Keratinocyte (primary cell): ENCODE data around the gene DPEP2. TPM values are rescaled to one million over a fixed set of nuclear protein-coding genes. Genes with fewer than 3 reads are reported as not detected.

Experiments used
- DNase-seq: peaks from one replicate; pipeline ENCODE4 v3.0.0-alpha.2; 2011; ENCODE audit warnings: low read depth, missing footprints, low spot score
- FAIRE-seq: peaks from 2 replicates; lab custom pipeline; 2011; peaks lifted over from hg19 to GRCh38; lab: Jason Lieb, UNC
- H2AFZ ChIP-seq: 2 replicates; pipeline ENCODE4 v1.6.0; 2012; ENCODE audit warnings: low read length, control low read depth, inconsistent platforms; ENCODE audit not compliant: control insufficient read depth
- H3K27ac ChIP-seq: 2 replicates; pipeline ENCODE4 v1.5.1; 2011; ENCODE audit warnings: low read length; ENCODE audit not compliant: control insufficient read depth, insufficient read depth
- H3K27me3 ChIP-seq: 3 replicates; pipeline ENCODE4 v1.6.0; 2011; ENCODE audit warnings: low read length; ENCODE audit not compliant: control insufficient read depth, insufficient read depth; ENCODE audit errors: extremely low read depth
- H3K36me3 ChIP-seq, 2 experiments: 2 replicates in 1 of 2; 3 replicates in 1 of 2; pipeline ENCODE4 v1.5.1; 2011; ENCODE audit warnings: low read length in 2 of 2, mild to moderate bottlenecking in 1 of 2; ENCODE audit not compliant: control insufficient read depth in 2 of 2, insufficient read depth in 2 of 2; ENCODE audit errors: extremely low read depth in 1 of 2
- H3K4me1 ChIP-seq: 3 replicates; pipeline ENCODE4 v1.5.1; 2011; ENCODE audit warnings: low read length; ENCODE audit not compliant: control insufficient read depth, insufficient read depth; ENCODE audit errors: extremely low read depth
- H3K4me2 ChIP-seq: 3 replicates; pipeline ENCODE4 v1.6.0; 2011; ENCODE audit warnings: low read depth, low read length; ENCODE audit not compliant: control insufficient read depth, insufficient read depth; ENCODE audit errors: extremely low read depth
- H3K4me3 ChIP-seq, 3 experiments: fragments of 200-600 bp in 1 of 3; sonication (generic) in 1 of 3; 2 replicates in 2 of 3; 3 replicates in 1 of 3; pipeline ENCODE4 v1.5.1; 2011 to 2016; ENCODE audit warnings: low read length in 3 of 3, mild to moderate bottlenecking in 3 of 3, control low read depth in 2 of 3, inconsistent platforms in 1 of 3, low read depth in 1 of 3, mixed read lengths in 1 of 3, mixed run types in 1 of 3, moderate library complexity in 1 of 3; ENCODE audit not compliant: control insufficient read depth in 2 of 3, insufficient read depth in 2 of 3; ENCODE audit errors: extremely low read depth in 1 of 3
- H3K79me2 ChIP-seq: 2 replicates; pipeline ENCODE4 v1.6.0; 2012; ENCODE audit warnings: low read length; ENCODE audit not compliant: control insufficient read depth, insufficient read depth
- H3K9ac ChIP-seq: 3 replicates; pipeline ENCODE4 v1.6.0; 2011; ENCODE audit warnings: low read length; ENCODE audit not compliant: control insufficient read depth, insufficient read depth; ENCODE audit errors: extremely low read depth
- H3K9me1 ChIP-seq: 3 replicates; pipeline ENCODE4 v1.6.0; 2011; ENCODE audit warnings: low read length; ENCODE audit not compliant: control insufficient read depth, insufficient read depth; ENCODE audit errors: extremely low read depth
- H3K9me3 ChIP-seq: 2 replicates; pipeline ENCODE4 v1.5.1; 2012; ENCODE audit warnings: low read depth, low read length; ENCODE audit not compliant: control insufficient read depth
- H4K20me1 ChIP-seq: 3 replicates; pipeline ENCODE4 v1.6.0; 2011; ENCODE audit warnings: low read length; ENCODE audit not compliant: control insufficient read depth, insufficient read depth; ENCODE audit errors: extremely low read depth
- CTCF ChIP-seq, 3 experiments: IDR thresholded peaks in 1 of 3; conservative IDR thresholded peaks in 1 of 3; optimal IDR thresholded peaks in 1 of 3; 2 replicates in 2 of 3; 3 replicates in 1 of 3; pipeline versions ENCODE3 to v1.5.1; 2011; ENCODE audit warnings: low read length in 3 of 3, mild to moderate bottlenecking in 3 of 3, moderate library complexity in 2 of 3, control low read depth in 1 of 3, inconsistent platforms in 1 of 3; ENCODE audit not compliant: insufficient read depth in 2 of 3; ENCODE audit errors: extremely low read depth in 1 of 3
- EZH2 ChIP-seq: IDR thresholded peaks from one replicate; pipeline ENCODE4 v1.6.1; 2012; ENCODE audit warnings: inconsistent platforms, mild to moderate bottlenecking, low read length, moderate library complexity
- dilution Hi-C: fragments of 300-500 bp; cut with MboI; formaldehyde crosslinking; loops from one replicate; pipeline ENCODE4 v1.7.0; 2020; ENCODE audit warnings: low sequenced_read_pairs; ENCODE audit not compliant: extremely low pct_ligation_motif_present
- polyA plus RNA-seq, 5 experiments: library from polyadenylated mRNA; depleted of rRNA in 3 of 5; stranded (reverse) in 3 of 5; stranded (forward) in 1 of 5; unstranded in 1 of 5; fragments of >200 nt; gene quantifications; 1 replicate in 1 of 5; 2 replicates in 3 of 5; 3 replicates in 1 of 5; pipeline versions ENCODE4 v1.2.1 to v1.2.3, GENCODE V29; 2011 to 2012; ENCODE audit warnings: missing spikeins in 2 of 5, low read depth in 1 of 5, low replicate concordance in 1 of 5

The DPEP2 gene
- polyA plus RNA-seq, 1 donor (not counting 4 experiments of a cell fraction or from before 2014, with no cell fraction given): not detected

DNA sequence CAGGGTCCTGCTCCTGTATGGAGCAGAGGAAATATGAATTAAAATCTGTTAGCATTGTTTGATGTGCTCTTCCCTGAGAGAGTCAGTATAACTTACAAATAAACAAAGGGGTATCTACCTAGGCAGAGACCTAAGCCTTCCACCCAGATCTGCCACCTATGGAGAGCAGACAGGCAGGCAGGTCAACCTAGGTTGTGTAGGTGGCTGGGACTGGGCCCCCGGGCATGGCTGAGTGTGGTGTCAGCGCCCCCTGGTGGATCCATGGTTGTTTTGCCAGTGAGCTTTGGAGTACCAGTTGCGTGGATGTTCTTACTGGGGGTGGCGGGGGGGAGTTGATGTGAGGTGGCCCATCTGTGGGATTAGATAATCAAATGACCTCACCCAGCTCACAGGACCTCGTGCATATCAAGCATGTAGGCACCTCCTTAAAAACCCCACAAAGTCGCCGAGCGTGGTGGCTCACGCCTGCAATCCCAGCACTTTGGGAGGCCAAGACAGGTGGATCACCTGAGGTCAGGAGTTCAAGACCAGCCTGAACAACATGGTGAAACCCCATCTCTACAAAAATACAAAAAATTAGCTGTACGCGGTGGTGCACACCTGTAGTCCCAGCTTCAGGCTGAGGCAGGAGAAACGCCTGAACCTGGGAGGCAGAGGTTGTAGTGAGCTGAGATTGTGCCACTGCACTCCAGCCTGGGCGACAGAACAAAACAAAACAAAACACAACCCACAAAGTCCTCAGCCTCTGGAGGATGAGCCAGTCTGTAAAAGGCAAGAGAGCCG lies 41.4 kb upstream of the DPEP2 start:
- peaks cover 7% of the 10 kb centered on the region in 2 experiments for H3K36me3 ChIP-seq
- peak; percentile 75 for FAIRE-seq
- H4K20me1 ChIP-seq: no peaks in the 10 kb centered on the region
- no peak for TF ChIP-seq EZH2
- peak; percentile 87 to 97 (median 90) for TF ChIP-seq CTCF (optimal IDR thresholded peaks at IDR 0.05 in 1 of 3, IDR thresholded peaks at IDR 0.05 in 1 of 3, conservative IDR thresholded peaks at IDR 0.05 in 1 of 3; ENCODE audit: extremely low read depth in 1 of 3, insufficient read depth in 2 of 3, low read length in 3 of 3)
- no peak overlapping the region for H2AFZ ChIP-seq
- no peaks in the 10 kb centered on the region for H3K9me1 ChIP-seq
- H3K9me3 ChIP-seq: no peaks in the 10 kb centered on the region
- H3K4me1 ChIP-seq: no peaks in the 10 kb centered on the region
- DNase-seq: peak; percentile 46
- H3K27ac ChIP-seq: no peak overlapping the region
- H3K79me2 ChIP-seq: peaks cover 1% of the 10 kb centered on the region
- H3K4me2 ChIP-seq: no peak overlapping the region
- no peak overlapping the region for H3K9ac ChIP-seq
- dilution Hi-C loops: no loop called here
- no peaks in the 10 kb centered on the region for H3K27me3 ChIP-seq
- H3K4me3 ChIP-seq: no peak overlapping the region

- H3K36me3 ChIP-seq: peaks cover 7% of the 10 kb centered on the region in 2 experiments
- no peaks in the 10 kb centered on the region for H3K9me1 ChIP-seq
- H3K4me2 ChIP-seq: no peak overlapping the region
- no peak for DNase-seq
- dilution Hi-C loops: no loop called here
- no peaks in the 10 kb centered on the region for H3K79me2 ChIP-seq
- H3K4me1 ChIP-seq: no peaks in the 10 kb centered on the region
- no peak for FAIRE-seq
- no peaks in the 10 kb centered on the region for H4K20me1 ChIP-seq
- H3K27me3 ChIP-seq: no peaks in the 10 kb centered on the region
- H3K27ac ChIP-seq: no peak overlapping the region
- H3K9me3 ChIP-seq: no peaks in the 10 kb centered on the region
- no peak overlapping the region for H3K9ac ChIP-seq
- H3K4me3 ChIP-seq: no peak overlapping the region
- no peak for TF ChIP-seq CTCF (optimal IDR thresholded peaks at IDR 0.05 in 1 of 3, IDR thresholded peaks at IDR 0.05 in 1 of 3, conservative IDR thresholded peaks at IDR 0.05 in 1 of 3; ENCODE audit: extremely low read depth in 1 of 3, insufficient read depth in 2 of 3, low read length in 3 of 3)
- H2AFZ ChIP-seq: no peak overlapping the region
Observed at GRCh38 chr16:68037841-68038597, 38.7 kb upstream of the DPEP2 start.
